ENCODE results near the gene PITPNM3.

Gene PITPNM3

DNA sequence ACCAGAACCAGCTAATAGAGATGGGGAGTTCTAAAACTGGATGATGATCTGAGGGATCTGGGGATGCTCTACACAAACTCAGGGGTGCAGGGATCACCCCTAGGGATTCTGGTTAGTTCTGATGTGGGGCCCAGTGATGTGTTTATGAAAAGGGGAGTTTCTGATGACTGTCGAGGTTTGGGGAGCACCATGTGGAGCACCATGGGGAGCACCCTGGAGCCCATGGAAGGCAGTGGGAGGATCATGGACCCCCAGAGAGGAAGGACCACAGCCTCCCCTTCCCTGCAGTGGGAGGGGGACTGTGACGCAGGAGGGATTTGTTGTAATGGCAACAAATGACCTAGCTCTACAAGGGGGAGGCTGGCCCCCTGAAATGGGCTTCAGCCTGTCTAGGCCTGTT is 93.7 kb downstream of the PITPNM3 start:
- Histone ChIP-seq H3K9me3 (ENCODE audit: severe bottlenecking) (no peaks in the 10 kb centered on the region), H3K36me3 (no peaks in the 10 kb centered on the region), H3K27ac (no peak overlapping the region), H3K4me3 (ENCODE audit: low read depth, low read length) (no peak overlapping the region), H3K27me3 (ENCODE audit: insufficient read depth, low read depth, severe bottlenecking) (no peaks in the 10 kb centered on the region)
- no peak for DNase-seq
- TF ChIP-seq, protein P1, sequence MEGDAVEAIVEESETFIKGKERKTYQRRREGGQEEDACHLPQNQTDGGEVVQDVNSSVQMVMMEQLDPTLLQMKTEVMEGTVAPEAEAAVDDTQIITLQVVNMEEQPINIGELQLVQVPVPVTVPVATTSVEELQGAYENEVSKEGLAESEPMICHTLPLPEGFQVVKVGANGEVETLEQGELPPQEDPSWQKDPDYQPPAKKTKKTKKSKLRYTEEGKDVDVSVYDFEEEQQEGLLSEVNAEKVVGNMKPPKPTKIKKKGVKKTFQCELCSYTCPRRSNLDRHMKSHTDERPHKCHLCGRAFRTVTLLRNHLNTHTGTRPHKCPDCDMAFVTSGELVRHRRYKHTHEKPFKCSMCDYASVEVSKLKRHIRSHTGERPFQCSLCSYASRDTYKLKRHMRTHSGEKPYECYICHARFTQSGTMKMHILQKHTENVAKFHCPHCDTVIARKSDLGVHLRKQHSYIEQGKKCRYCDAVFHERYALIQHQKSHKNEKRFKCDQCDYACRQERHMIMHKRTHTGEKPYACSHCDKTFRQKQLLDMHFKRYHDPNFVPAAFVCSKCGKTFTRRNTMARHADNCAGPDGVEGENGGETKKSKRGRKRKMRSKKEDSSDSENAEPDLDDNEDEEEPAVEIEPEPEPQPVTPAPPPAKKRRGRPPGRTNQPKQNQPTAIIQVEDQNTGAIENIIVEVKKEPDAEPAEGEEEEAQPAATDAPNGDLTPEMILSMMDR (IDR thresholded peaks at IDR 0.05; ENCODE audit: low read depth, low read length) = no peak

DNA sequence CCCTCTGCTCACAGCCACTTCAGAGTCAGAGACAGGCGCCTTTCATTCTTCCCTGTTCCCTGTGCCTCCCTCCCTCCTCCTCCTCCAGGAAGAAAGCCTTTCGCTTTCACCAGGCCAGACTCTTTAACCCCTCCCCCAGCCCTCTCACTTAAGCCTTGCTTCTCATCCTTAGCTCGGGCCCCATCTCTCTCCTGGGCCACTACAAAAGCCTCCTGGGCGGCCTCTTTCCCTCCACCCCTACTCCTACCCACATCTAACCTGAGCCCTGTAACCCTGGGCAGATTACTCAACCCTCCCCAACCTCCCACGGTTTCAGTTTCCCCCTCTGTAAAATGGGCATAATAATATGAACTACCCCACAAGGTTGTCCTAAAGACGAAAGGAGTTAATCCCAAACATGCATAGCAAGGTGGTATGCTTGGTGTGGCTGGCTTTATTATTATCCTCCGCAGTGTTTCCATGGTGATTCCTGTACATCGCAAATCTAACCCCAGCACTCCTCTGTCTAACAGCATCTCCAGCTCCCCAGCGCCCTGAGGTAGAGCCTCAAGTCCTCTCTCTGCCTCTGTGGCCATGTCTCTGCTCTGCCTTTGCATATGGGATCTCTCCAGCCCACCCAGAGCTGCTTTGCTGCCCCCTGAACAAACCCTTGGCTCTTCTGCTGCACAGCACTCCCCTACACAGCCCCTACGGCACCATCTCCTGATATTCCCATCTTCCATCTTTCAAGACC is 94.4 kb downstream of the PITPNM3 start:
- Histone ChIP-seq H3K36me3 (no peaks in the 10 kb centered on the region), H3K4me3 (ENCODE audit: low read depth, low read length) (no peak overlapping the region), H3K27me3 (ENCODE audit: insufficient read depth, low read depth, severe bottlenecking) (no peaks in the 10 kb centered on the region), H3K27ac (no peak overlapping the region), H3K9me3 (ENCODE audit: severe bottlenecking) (no peaks in the 10 kb centered on the region)
- TF ChIP-seq, protein P1 (IDR thresholded peaks at IDR 0.05; ENCODE audit: low read depth, low read length) = no peak
- DNase-seq = peak; percentile 59

DNA sequence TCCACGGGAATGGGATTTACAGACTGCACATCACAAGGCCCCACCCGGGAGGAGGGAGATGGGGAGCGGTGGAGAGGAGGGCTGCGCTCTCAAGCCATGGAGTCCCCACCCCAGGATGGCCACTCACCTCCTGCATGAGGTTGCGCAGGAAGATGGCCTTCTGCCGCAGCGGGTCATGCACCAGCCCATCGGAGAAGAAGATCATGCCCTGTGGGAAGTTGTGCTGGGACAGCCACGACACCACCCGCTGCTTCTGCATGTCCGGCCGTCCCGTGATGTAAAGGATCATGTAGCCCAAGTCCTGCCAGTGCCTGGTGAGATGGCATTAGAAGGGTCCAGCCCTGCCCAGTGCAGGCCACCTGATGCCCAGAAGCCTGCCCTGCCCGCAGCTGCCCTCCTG is 95.1 kb downstream of the PITPNM3 start:
- no peak for DNase-seq
- Histone ChIP-seq H3K36me3 (no peaks in the 10 kb centered on the region), H3K27me3 (ENCODE audit: insufficient read depth, low read depth, severe bottlenecking) (no peaks in the 10 kb centered on the region), H3K27ac (no peak overlapping the region), H3K4me3 (ENCODE audit: low read depth, low read length) (no peak overlapping the region), H3K9me3 (ENCODE audit: severe bottlenecking) (no peaks in the 10 kb centered on the region)
- TF ChIP-seq, protein P1 (IDR thresholded peaks at IDR 0.05; ENCODE audit: low read depth, low read length) = no peak

DNA sequence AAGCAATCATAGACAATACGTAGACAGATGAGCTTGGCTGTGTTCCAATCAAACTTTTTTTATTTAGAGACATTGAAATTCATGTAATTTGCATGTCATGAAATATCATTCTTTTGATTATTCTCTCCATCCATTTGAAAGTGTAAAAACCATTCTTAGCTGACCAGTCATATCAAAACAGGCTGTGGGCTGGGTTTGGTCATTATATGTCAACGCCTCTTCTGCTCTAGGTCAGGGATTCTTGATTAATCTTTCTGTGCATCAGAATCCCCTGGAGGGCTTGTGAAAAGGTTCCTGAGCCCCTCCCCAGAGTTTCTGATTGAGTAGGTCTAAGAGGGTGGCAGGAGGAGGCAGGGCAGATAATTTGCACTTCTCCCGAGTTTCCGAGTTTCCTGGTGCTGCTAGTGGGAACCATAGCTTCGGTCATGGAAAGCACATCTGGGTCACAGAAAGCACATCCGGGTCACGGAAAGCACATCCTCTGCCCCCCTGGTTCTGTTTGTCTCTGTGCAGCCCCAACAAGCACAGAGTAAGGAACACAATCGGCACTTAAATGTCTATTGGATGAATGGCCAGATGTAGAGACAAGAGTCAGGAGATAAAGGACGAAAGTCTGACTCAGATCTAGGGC is 95.7 kb downstream of the PITPNM3 start:
- TF ChIP-seq, protein P1 (IDR thresholded peaks at IDR 0.05; ENCODE audit: low read depth, low read length) = no peak

DNA sequence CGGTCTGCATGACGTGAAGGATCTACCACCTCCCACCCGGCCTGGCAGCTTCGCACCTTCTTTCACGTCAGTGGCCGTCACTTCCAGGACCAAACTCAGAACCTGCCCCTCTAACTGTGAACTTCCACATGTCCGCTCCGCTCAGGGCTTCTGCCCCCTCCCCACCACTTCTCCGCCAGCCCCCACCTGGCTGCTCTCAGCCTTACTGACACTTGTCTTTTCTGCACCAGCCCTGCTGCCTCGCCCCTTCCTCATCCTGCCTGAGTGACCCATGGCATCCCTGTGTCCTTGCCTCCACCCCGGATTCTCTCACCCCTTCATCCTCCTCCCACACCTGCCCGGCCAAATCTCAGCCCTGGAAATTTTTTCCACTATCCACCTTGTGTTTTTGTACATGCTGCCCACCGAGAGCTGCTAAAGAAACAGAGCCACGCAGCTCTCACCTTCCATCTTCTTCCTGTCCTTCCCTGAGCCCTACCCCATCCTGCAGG is 97.8 kb downstream of the PITPNM3 start:
- Histone ChIP-seq H3K27me3 (ENCODE audit: insufficient read depth, low read depth, severe bottlenecking) (no peaks in the 10 kb centered on the region), H3K27ac (no peak overlapping the region), H3K9me3 (ENCODE audit: severe bottlenecking) (no peaks in the 10 kb centered on the region), H3K4me3 (ENCODE audit: low read depth, low read length) (no peak overlapping the region), H3K36me3 (no peaks in the 10 kb centered on the region)
- no peak for DNase-seq
- TF ChIP-seq, protein P1 (IDR thresholded peaks at IDR 0.05; ENCODE audit: low read depth, low read length) = no peak

More for the DNA sequence above, 95.7 kb downstream of the PITPNM3 start:
- no peak for DNase-seq
- Histone ChIP-seq H3K27ac (no peak overlapping the region), H3K4me3 (ENCODE audit: low read depth, low read length) (no peak overlapping the region), H3K27me3 (ENCODE audit: insufficient read depth, low read depth, severe bottlenecking) (no peaks in the 10 kb centered on the region), H3K9me3 (ENCODE audit: severe bottlenecking) (no peaks in the 10 kb centered on the region), H3K36me3 (no peaks in the 10 kb centered on the region)
